GM19438 (cell line): ENCODE data around the gene ANKRD13A.
"Not testable (repeated sequence)": the region's sequence is repeated elsewhere in the genome, so short reads cannot be mapped to it uniquely, and the experiment has no call there.

Experiments used
- ATAC-seq: cut with Tn5 transposase; IDR thresholded peaks from one replicate; pipeline ENCODE4 v1.9.1; 2021; ENCODE audit warnings: low read depth; ENCODE audit not compliant: unreplicated experiment

The ANKRD13A gene

GRCh38 chr12:110074089-110074488, 74.9 kb downstream of the ANKRD13A start:
- no peak for ATAC-seq

DNA sequence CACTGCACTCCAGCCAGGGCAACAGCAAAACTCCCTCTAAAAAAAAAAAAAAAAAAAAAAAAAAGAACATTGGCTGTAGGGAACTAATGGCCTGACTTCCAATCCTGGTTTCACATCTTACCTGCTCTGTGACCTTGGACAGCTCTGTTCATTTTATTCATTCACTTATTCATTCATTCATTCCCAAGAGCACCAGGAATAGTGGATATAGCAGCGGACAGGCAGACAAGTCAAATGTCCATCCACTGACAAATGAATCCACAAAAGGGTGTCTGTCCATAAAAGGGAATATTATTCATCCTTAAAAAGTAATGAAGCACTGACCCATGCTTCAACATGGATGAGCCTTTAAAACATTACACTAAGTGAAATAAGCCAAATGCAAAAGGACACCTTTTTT, 76.7 kb downstream of the ANKRD13A start:
- ATAC-seq: no peak

DNA sequence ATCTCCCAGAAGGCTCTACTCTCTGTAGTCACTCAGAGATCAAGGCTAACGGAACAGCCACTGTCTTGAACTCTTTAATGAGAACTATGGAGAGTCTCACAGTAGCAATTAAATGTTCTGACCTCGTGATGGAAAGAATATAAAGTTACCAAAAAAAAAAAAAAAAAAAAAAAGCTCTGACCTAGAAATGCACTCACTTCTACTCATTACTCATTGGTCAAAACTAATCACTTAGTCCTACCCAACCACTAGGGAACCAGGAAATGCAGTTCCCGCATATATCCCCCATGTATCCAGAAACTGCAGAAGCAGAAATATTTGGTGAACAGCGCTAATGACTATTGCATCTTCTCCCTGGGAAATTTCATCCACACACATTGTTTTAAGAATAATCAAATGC, 78.6 kb downstream of the ANKRD13A start:
- ATAC-seq: no peak

GRCh38 chr12:110079477-110080400, 80.5 kb downstream of the ANKRD13A start:
- peak; percentile 83 for ATAC-seq

DNA sequence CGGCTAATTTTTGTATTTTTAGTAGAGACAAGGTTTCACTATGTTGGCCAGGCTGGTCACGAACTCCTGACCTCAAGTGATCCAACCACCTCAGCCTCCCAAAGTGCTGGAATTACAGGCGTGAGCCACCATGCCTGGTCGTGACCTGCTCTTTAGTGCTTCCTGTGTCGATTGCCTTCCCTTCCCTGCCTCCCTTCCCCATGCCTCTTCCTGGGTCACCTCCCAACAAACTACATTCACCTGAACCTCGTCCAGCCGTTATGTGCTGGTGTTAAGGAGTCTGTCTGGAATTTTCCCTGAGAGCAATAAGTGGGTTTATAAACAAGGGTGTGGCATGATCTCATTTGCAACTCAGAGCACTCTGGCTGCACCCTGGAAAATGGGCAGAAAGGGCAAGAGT, 81.2 kb downstream of the ANKRD13A start:
- no peak for ATAC-seq

DNA sequence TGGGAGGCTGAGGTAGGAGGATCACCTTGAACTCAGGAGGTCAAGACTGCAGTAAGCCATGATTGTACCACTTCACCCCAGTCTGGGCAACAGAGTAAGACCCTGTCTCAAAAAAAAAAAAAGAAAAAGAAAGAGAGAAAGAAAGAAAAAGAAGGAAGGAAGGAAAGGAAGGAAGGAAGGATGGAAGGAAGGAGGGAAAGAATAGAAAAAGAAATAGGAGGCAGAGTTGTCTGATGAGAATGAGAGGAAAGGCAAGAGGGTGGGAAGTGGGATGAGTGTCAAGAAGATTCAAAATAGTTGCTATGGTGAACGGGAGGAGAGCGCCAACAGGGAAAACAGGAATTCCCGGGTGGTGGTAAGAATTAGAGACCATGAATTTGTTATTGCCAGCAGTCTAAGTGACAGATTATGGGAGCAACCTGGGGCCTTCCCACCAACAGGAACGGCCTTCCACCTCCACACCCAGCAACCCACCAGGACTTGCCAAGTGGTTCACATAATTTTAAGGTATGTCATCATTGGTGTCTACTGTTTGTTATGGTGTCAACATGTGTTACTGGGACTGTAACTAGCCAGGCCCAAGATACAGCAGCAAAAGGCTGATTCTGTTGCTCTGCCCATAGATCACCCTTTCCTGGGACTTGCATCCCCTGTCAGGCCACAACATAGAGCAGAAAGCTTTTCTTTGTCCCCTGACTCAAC, 85.2 kb downstream of the ANKRD13A start:
- ATAC-seq: no peak

GRCh38 chr12:110088216-110088615, 89.0 kb downstream of the ANKRD13A start:
- ATAC-seq: not testable (repeated sequence)

DNA sequence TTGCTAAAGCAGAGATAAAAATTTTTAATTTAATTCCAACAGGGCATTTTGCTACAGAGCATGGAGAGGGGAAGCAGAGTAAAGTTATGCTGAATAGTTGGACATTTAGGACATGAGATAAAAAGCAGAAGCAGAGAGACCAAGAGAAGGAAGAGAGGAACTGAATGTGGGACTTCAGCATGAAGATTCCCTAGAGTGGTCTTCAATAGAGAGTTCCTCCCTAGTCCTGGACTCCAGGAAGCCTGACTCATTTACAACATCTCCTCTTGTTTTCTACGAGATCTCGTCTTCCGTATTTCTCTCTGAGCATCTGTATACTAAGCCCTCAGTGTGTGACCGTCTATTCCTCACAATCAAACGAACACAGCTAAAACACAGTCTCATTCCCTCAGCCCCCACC, 89.7 kb downstream of the ANKRD13A start:
- ATAC-seq: no peak
